HUES6 (cell line): ENCODE data around the gene OR10AD1.
"Not testable (repeated sequence)": the region's sequence is repeated elsewhere in the genome, so short reads cannot be mapped to it uniquely, and the experiment has no call there.

ENCODE experiments used
- H3K27ac ChIP-seq: 2 replicates; pipeline ENCODE4 v1.7.0; 2013; ENCODE audit warnings: low read depth, mild to moderate bottlenecking, low read length, inconsistent platforms
- H3K27me3 ChIP-seq: 2 replicates; pipeline ENCODE4 v1.6.1; 2013; ENCODE audit warnings: low read length; ENCODE audit not compliant: control insufficient read depth, insufficient read depth
- H3K36me3 ChIP-seq: 2 replicates; pipeline ENCODE4 v1.6.1; 2013; ENCODE audit warnings: low read length; ENCODE audit not compliant: control insufficient read depth, insufficient read depth
- H3K4me1 ChIP-seq: 2 replicates; pipeline ENCODE4 v1.6.1; 2013; ENCODE audit warnings: low read length; ENCODE audit not compliant: control insufficient read depth, insufficient read depth
- H3K4me3 ChIP-seq: 2 replicates; pipeline ENCODE4 v1.5.1; 2013; ENCODE audit warnings: low read depth, low read length
- H3K9ac ChIP-seq: one replicate; pipeline ENCODE4 v1.6.1; 2013; ENCODE audit warnings: mild to moderate bottlenecking, low read length
- H3K9me3 ChIP-seq: 2 replicates; pipeline ENCODE4 v1.6.1; 2013; ENCODE audit warnings: low read depth, low read length; ENCODE audit not compliant: control insufficient read depth, insufficient read depth

The OR10AD1 gene

GRCh38 chr12:48203192-48203591 is at the start of gene OR10AD1:
TSS of gene OR10AD1 (minus strand) at chr12:48203292. CDS start at chr12:48203292, 0 bp downstream.
- H3K9me3 ChIP-seq, result peaks cover 25% of the 10 kb centered on the region
- no peak within 1 kb of the TSS for H3K9ac ChIP-seq
- no peak within 1 kb of the TSS for H3K27ac ChIP-seq
- H3K4me3 ChIP-seq, result no peak within 1 kb of the TSS
- peaks cover 70% of the 10 kb centered on the region for H3K27me3 ChIP-seq
- H3K36me3 ChIP-seq, result no peaks in the 10 kb centered on the region
- H3K4me1 ChIP-seq, result no peaks in the 10 kb centered on the region

GRCh38 chr12:48247181-48247966 is 44.3 kb upstream of the OR10AD1 start:
- H3K9me3 ChIP-seq, result peaks cover 3% of the 10 kb centered on the region; the same call in 1 of the 2 replicates
- H3K27me3 ChIP-seq, result peaks cover 14% of the 10 kb centered on the region; the same call in 1 of the 2 replicates
- H3K4me1 ChIP-seq, result no peaks in the 10 kb centered on the region
- H3K27ac ChIP-seq, result no peak overlapping the region
- H3K9ac ChIP-seq, result no peak overlapping the region
- H3K4me3 ChIP-seq, result no peak overlapping the region
- H3K36me3 ChIP-seq, result no peaks in the 10 kb centered on the region

- H3K9ac ChIP-seq, result no peak overlapping the region
- no peaks in the 10 kb centered on the region for H3K36me3 ChIP-seq
- no peaks in the 10 kb centered on the region for H3K4me1 ChIP-seq
- H3K27me3 ChIP-seq, result no peaks in the 10 kb centered on the region; the same call in 1 of the 2 replicates
- H3K4me3 ChIP-seq, result no peak overlapping the region
- H3K9me3 ChIP-seq, result peaks cover 5% of the 10 kb centered on the region; the same call in 1 of the 2 replicates
- H3K27ac ChIP-seq, result no peak overlapping the region
Measured at GRCh38 chr12:48237162-48237561, 34.1 kb upstream of the OR10AD1 start.

GRCh38 chr12:48235796-48236333 is 32.8 kb upstream of the OR10AD1 start:
- H3K4me1 ChIP-seq, result no peaks in the 10 kb centered on the region
- no peak overlapping the region for H3K27ac ChIP-seq
- no peaks in the 10 kb centered on the region; the same call in 1 of the 2 replicates for H3K9me3 ChIP-seq
- no peak overlapping the region for H3K4me3 ChIP-seq
- no peak overlapping the region for H3K9ac ChIP-seq
- H3K36me3 ChIP-seq, result no peaks in the 10 kb centered on the region
- H3K27me3 ChIP-seq, result no peaks in the 10 kb centered on the region; the same call in 1 of the 2 replicates

- H3K27ac ChIP-seq, H3K9me3 ChIP-seq, H3K27me3 ChIP-seq, H3K4me1 ChIP-seq, H3K9ac ChIP-seq, H3K4me3 ChIP-seq, H3K36me3 ChIP-seq: not testable (repeated sequence)
Measured at GRCh38 chr12:48231169-48231958, 28.3 kb upstream of the OR10AD1 start.

GRCh38 chr12:48224533-48224932 is 21.4 kb upstream of the OR10AD1 start:
- H3K36me3 ChIP-seq, H3K9ac ChIP-seq, H3K4me1 ChIP-seq, H3K27me3 ChIP-seq, H3K27ac ChIP-seq, H3K9me3 ChIP-seq, H3K4me3 ChIP-seq: not testable (repeated sequence)

- Histone ChIP-seq H3K4me3 (no peak overlapping the region), H3K9ac (no peak overlapping the region), H3K27ac (no peak overlapping the region), H3K27me3 (peaks cover 4% of the 10 kb centered on the region; the same call in 1 of the 2 replicates), H3K4me1 (no peaks in the 10 kb centered on the region), H3K36me3 (no peaks in the 10 kb centered on the region), H3K9me3 (no peaks in the 10 kb centered on the region)
Measured at GRCh38 chr12:48221645-48222044, 18.6 kb upstream of the OR10AD1 start.

- peaks cover 13% of the 10 kb centered on the region; the same call in 1 of the 2 replicates for H3K27me3 ChIP-seq
- no peaks in the 10 kb centered on the region for H3K4me1 ChIP-seq
- H3K36me3 ChIP-seq, result no peaks in the 10 kb centered on the region
- H3K27ac ChIP-seq, result no peak overlapping the region
- no peak overlapping the region for H3K4me3 ChIP-seq
- no peaks in the 10 kb centered on the region for H3K9me3 ChIP-seq
- no peak overlapping the region for H3K9ac ChIP-seq
Measured at GRCh38 chr12:48220701-48221100, 17.6 kb upstream of the OR10AD1 start.

- H3K36me3 ChIP-seq, result no peaks in the 10 kb centered on the region
- no peak overlapping the region for H3K9ac ChIP-seq
- no peak overlapping the region for H3K27ac ChIP-seq
- H3K9me3 ChIP-seq, result no peaks in the 10 kb centered on the region
- peaks cover 16% of the 10 kb centered on the region; the same call in 1 of the 2 replicates for H3K27me3 ChIP-seq
- H3K4me1 ChIP-seq, result no peaks in the 10 kb centered on the region
- H3K4me3 ChIP-seq, result no peak overlapping the region
Measured at GRCh38 chr12:48219631-48220030, 16.5 kb upstream of the OR10AD1 start.

GRCh38 chr12:48216785-48217184 is 13.7 kb upstream of the OR10AD1 start:
- Histone ChIP-seq H3K9ac (no peak overlapping the region), H3K27ac (no peak overlapping the region), H3K4me3 (no peak overlapping the region), H3K27me3 (peaks cover 32% of the 10 kb centered on the region), H3K36me3 (no peaks in the 10 kb centered on the region), H3K9me3 (no peaks in the 10 kb centered on the region), H3K4me1 (no peaks in the 10 kb centered on the region)

GRCh38 chr12:48209495-48209894 is 6.4 kb upstream of the OR10AD1 start:
- H3K4me1 ChIP-seq, H3K4me3 ChIP-seq, H3K27ac ChIP-seq, H3K9ac ChIP-seq, H3K36me3 ChIP-seq: not testable (repeated sequence)
- Histone ChIP-seq H3K27me3 (peaks cover 24% of the 10 kb centered on the region), H3K9me3 (peaks cover 18% of the 10 kb centered on the region)
